B cell (primary cell): ENCODE data around the gene CORO2B.

Source experiments
- CTCF ChIP-seq: fragments of 200-600 bp; IDR thresholded peaks from one replicate; pipeline ENCODE4 v1.8.0; 2022; ENCODE audit warnings: antibody characterized with exemption, mild to moderate bottlenecking
- EZH2 ChIP-seq: IDR thresholded peaks from 2 replicates; pipeline ENCODE4 v1.6.1; 2012; ENCODE audit warnings: borderline replicate concordance, low read depth, mild to moderate bottlenecking, moderate library complexity, low read length; ENCODE audit not compliant: insufficient read depth, poor library complexity, severe bottlenecking

DNA sequence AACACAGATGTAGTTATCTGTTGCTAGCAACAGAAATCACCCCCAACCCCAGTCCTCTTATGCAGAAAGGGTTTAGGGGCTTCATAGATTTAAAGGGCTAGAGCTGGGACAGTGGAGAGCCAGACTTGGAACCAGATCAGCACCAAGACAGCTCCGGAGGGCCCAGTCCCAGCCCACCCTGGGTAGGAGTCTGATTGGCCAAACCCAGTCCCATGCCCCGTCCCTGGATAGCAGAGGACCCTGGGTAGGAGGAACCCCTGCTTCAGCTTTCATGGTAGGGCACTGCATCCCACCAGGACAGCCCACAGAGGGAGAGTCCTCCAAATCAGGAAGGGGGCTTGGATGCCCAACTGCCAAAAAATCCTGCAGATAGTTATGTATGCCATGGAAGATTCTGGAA lies 103.0 kb downstream of the CORO2B start:
- no peak for TF ChIP-seq CTCF
- TF ChIP-seq EZH2, result no peak
